Osteoblast (primary cell): ENCODE measurements around the gene FAM53A. TPM values are rescaled to one million over a fixed set of nuclear protein-coding genes. Genes with fewer than 3 reads are reported as not detected.

Source experiments
- DNase-seq: peaks from one replicate; pipeline ENCODE4 v3.0.0; 2011; ENCODE audit warnings: low spot score, mixed read lengths; ENCODE audit not compliant: insufficient read length; ENCODE audit errors: missing footprints
- H2AFZ ChIP-seq: 2 replicates; pipeline ENCODE4 v1.6.0; 2011; ENCODE audit warnings: mild to moderate bottlenecking, low read length
- H3K27ac ChIP-seq: 2 replicates; pipeline ENCODE4 v1.5.1; 2011; ENCODE audit warnings: mild to moderate bottlenecking, low read depth, low read length, moderate library complexity
- H3K27me3 ChIP-seq: 2 replicates; pipeline ENCODE4 v1.6.0; 2012; ENCODE audit warnings: mild to moderate bottlenecking, control low read depth, inconsistent platforms, low read length, moderate library complexity; ENCODE audit not compliant: insufficient read depth
- H3K36me3 ChIP-seq: 2 replicates; pipeline ENCODE4 v1.5.1; 2011; ENCODE audit warnings: mild to moderate bottlenecking, low read length, control low read depth, moderate library complexity; ENCODE audit not compliant: insufficient read depth
- H3K4me1 ChIP-seq: 2 replicates; pipeline ENCODE4 v1.5.1; 2011; ENCODE audit warnings: mild to moderate bottlenecking, low read length, control low read depth, moderate library complexity; ENCODE audit not compliant: insufficient read depth
- H3K4me2 ChIP-seq: 2 replicates; pipeline ENCODE4 v1.6.0; 2011; ENCODE audit warnings: mild to moderate bottlenecking, low read length; ENCODE audit not compliant: insufficient read depth
- H3K4me3 ChIP-seq: fragments of 200-600 bp; sonication (generic); 3 replicates; pipeline ENCODE4 v1.5.1; 2012; ENCODE audit warnings: mild to moderate bottlenecking, low read length, inconsistent platforms; ENCODE audit not compliant: insufficient read depth
- H3K79me2 ChIP-seq: 2 replicates; pipeline ENCODE4 v1.6.0; 2012; ENCODE audit warnings: mild to moderate bottlenecking, low read length, control low read depth, inconsistent platforms; ENCODE audit not compliant: insufficient read depth
- H3K9me3 ChIP-seq: 2 replicates; pipeline ENCODE4 v1.5.1; 2011; ENCODE audit warnings: low read depth, low read length, control low read depth
- H4K20me1 ChIP-seq: 2 replicates; pipeline ENCODE4 v1.6.0; 2012; ENCODE audit warnings: mild to moderate bottlenecking, low read length, control low read depth; ENCODE audit not compliant: insufficient read depth
- CTCF ChIP-seq: IDR thresholded peaks from 2 replicates; pipeline ENCODE4 v1.5.1; 2011; ENCODE audit warnings: mild to moderate bottlenecking, low read depth, low read length, moderate library complexity; ENCODE audit errors: extremely low read depth
- total RNA-seq: library from RNA; depleted of rRNA; stranded (reverse); fragments of >200 nt; gene quantifications from 2 replicates; pipeline ENCODE4 v1.2.3, GENCODE V29; 2012

The FAM53A gene
- total RNA-seq, 1 donor: 4.3 TPM

GRCh38 chr4:1616557-1616930 lies 67.6 kb downstream of the FAM53A start:
- H3K27me3 ChIP-seq: no peaks in the 10 kb centered on the region
- no peak overlapping the region for H3K27ac ChIP-seq
- no peak overlapping the region for H3K4me3 ChIP-seq
- DNase-seq: peak; percentile 84
- no peaks in the 10 kb centered on the region for H4K20me1 ChIP-seq
- no peaks in the 10 kb centered on the region for H3K9me3 ChIP-seq
- H3K4me1 ChIP-seq: no peaks in the 10 kb centered on the region
- no peak for TF ChIP-seq CTCF
- no peaks in the 10 kb centered on the region for H3K79me2 ChIP-seq
- no peak overlapping the region for H2AFZ ChIP-seq
- H3K36me3 ChIP-seq: no peaks in the 10 kb centered on the region
- no peak overlapping the region for H3K4me2 ChIP-seq

DNA sequence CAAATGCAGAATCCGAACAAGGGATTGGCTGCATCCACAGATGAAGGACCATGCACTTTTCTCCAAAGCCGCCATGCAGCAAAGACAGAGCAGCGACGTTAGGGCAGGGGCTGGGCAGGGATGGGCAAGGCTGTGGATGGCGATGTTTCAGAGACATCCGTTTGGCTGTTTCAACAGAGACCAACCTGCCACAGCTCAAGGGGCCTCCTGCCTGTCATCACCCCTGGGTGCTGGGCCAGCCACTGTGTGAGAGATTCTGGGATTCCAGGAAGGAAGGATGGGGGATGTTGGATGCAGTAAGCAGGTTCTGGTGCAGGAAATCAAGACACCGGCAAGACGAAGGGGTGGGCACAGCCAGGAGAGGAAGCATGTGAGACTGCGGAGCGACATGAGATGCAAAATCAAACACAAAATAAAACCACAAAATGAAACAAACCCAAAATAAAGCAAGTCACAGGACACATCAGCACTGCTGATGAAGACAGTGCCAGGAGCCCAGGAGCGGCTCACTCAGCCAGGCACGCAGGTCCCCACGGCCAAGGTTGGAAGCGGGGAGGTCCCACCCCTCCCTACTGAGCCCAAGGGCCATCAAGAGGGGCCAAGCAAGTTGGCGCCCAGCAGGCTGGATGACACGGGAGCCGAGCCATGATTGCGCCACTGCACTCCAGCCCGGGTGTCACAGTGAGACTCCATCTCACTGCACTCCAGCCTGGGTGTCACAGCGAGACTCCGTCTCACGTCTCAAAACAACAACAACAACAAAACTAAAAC lies 68.1 kb downstream of the FAM53A start:
- TF ChIP-seq CTCF: no peak
- Histone ChIP-seq H3K4me2 (no peak overlapping the region), H3K27ac (no peak overlapping the region), H4K20me1 (no peaks in the 10 kb centered on the region), H2AFZ (no peak overlapping the region), H3K4me1 (no peaks in the 10 kb centered on the region), H3K4me3 (no peak overlapping the region), H3K27me3 (no peaks in the 10 kb centered on the region), H3K36me3 (no peaks in the 10 kb centered on the region), H3K9me3 (no peaks in the 10 kb centered on the region), H3K79me2 (no peaks in the 10 kb centered on the region)
- no peak for DNase-seq

- H3K79me2 ChIP-seq: no peaks in the 10 kb centered on the region
- H3K4me3 ChIP-seq: no peak overlapping the region
- no peaks in the 10 kb centered on the region for H3K36me3 ChIP-seq
- no peak for DNase-seq
- H2AFZ ChIP-seq: no peak overlapping the region
- no peaks in the 10 kb centered on the region for H3K27me3 ChIP-seq
- no peak for TF ChIP-seq CTCF
- H3K9me3 ChIP-seq: no peaks in the 10 kb centered on the region
- H3K27ac ChIP-seq: no peak overlapping the region
- no peaks in the 10 kb centered on the region for H4K20me1 ChIP-seq
- no peaks in the 10 kb centered on the region for H3K4me1 ChIP-seq
- no peak overlapping the region for H3K4me2 ChIP-seq
Measured at GRCh38 chr4:1614854-1615595, 69.1 kb downstream of the FAM53A start.

GRCh38 chr4:1614502-1614853 lies 69.6 kb downstream of the FAM53A start:
- Histone ChIP-seq H3K9me3 (no peaks in the 10 kb centered on the region), H3K4me2 (no peak overlapping the region), H3K36me3 (no peaks in the 10 kb centered on the region), H3K4me3 (no peak overlapping the region), H2AFZ (no peak overlapping the region), H3K4me1 (no peaks in the 10 kb centered on the region), H3K27me3 (no peaks in the 10 kb centered on the region), H4K20me1 (no peaks in the 10 kb centered on the region), H3K27ac (no peak overlapping the region), H3K79me2 (no peaks in the 10 kb centered on the region)
- DNase-seq: no peak
- no peak for TF ChIP-seq CTCF
